Small intestine (tissue), 7 donors: ENCODE results near the gene PDILT. TPM values are rescaled to one million over a fixed set of nuclear protein-coding genes. Genes with fewer than 3 reads are reported as not detected.
"Not testable (repeated sequence)": the region's sequence is repeated elsewhere in the genome, so short reads cannot be mapped to it uniquely, and the experiment has no call there.

Source experiments
- DNase-seq, 2 donors: peaks; one replicate each; pipeline versions ENCODE4 v3.0.0 to v3.0.0-alpha.2; 2013
- FAIRE-seq: peaks from 2 replicates; lab custom pipeline; 2012; peaks lifted over from hg19 to GRCh38; lab: Jason Lieb, UNC
- H3K27ac ChIP-seq, 3 donors: one replicate each; pipeline ENCODE4 v1.5.1; 2013; ENCODE audit warnings: low read length in 2 of 3, mild to moderate bottlenecking in 2 of 3, control low read depth in 1 of 3, inconsistent platforms in 1 of 3, low read depth in 1 of 3, moderate library complexity in 1 of 3
- H3K27me3 ChIP-seq, 3 donors: one replicate each; pipeline ENCODE4 v1.6.1; 2013; ENCODE audit warnings: low read length in 3 of 3, inconsistent platforms in 1 of 3; ENCODE audit not compliant: control insufficient read depth in 3 of 3, insufficient read depth in 3 of 3
- H3K36me3 ChIP-seq, 3 donors: one replicate each; pipeline ENCODE4 v1.6.1; 2013; ENCODE audit warnings: low read length in 3 of 3, inconsistent platforms in 1 of 3, low read depth in 1 of 3, mild to moderate bottlenecking in 1 of 3, moderate library complexity in 1 of 3; ENCODE audit not compliant: control insufficient read depth in 3 of 3, insufficient read depth in 2 of 3
- H3K4me1 ChIP-seq, 3 donors: one replicate each; pipeline ENCODE4 v1.6.1; 2013; ENCODE audit warnings: low read length in 2 of 3, inconsistent platforms in 1 of 3, low read depth in 1 of 3, mild to moderate bottlenecking in 1 of 3, moderate library complexity in 1 of 3; ENCODE audit not compliant: control insufficient read depth in 3 of 3, insufficient read depth in 2 of 3
- H3K4me3 ChIP-seq, 3 donors: one replicate each; pipeline ENCODE4 v1.5.1; 2013; ENCODE audit warnings: low read length in 3 of 3, control low read depth in 1 of 3, inconsistent platforms in 1 of 3, low read depth in 1 of 3, mild to moderate bottlenecking in 1 of 3, moderate library complexity in 1 of 3
- H3K9me3 ChIP-seq, 2 donors: one replicate each; pipeline ENCODE4 v1.6.1; 2013; ENCODE audit warnings: low read depth in 1 of 2, low read length in 1 of 2; ENCODE audit not compliant: control insufficient read depth in 2 of 2, insufficient read depth in 1 of 2
- WGBS, 3 donors: extraction: QIAGEN DNeasy Blood & Tissue Kit; methylation state at CpG; one replicate each; pipeline ENCODE4 v1.1.7; 2013; 5-methylcytosine and 5-hydroxymethylcytosine counted together
- polyA plus RNA-seq, 4 donors: library from polyadenylated mRNA; stranded (reverse) in 3 of 4; unstranded in 1 of 4; fragments of 200-250 nt in 3 of 4; fragments of 120-200 nt in 1 of 4; gene quantifications; one replicate each; pipeline versions ENCODE4 v1.2.1 to v1.2.3, GENCODE V29; 2013
- donor health status: healthy with polysubstance abuse.
- donor health status: control.
- donor health status: control.
- donor health status: Bipolar disorder and iron deficiency.
- donor health status: healthy.

The PDILT gene
- polyA plus RNA-seq, 4 donors = 0.19 TPM; not detected in 3

DNA sequence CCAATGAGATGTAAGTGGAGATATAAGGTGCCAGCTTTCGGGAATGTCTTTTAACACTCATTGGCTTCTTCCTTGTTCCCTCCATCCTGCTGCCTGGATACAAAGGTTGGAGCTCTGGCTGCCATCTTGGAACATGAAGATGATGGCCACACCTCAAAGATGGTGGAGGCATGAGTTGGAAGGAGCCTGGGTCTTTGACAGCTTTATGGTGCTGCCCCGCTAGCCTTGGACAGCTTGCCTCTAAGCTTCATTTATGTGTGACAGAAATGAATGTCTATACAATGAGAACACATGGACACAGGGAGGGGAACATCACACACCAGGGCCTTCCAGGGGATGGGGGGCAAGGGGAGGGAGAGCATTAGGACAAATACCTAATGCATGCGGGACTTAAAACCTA, 90.8 kb downstream of the PDILT start:
- Histone ChIP-seq H3K27me3 (no peaks in the 10 kb centered on the region), H3K4me1 (no peaks in the 10 kb centered on the region), H3K36me3 (no peaks in the 10 kb centered on the region), H3K4me3 (no peak overlapping the region), H3K27ac (no peak overlapping the region), H3K9me3 (no peaks in the 10 kb centered on the region)
- 93 to 94% (median 93%) methylated on average over 3 of the region's 3 CpGs for WGBS, 3 donors
- no peak for FAIRE-seq
- DNase-seq = no peak

DNA sequence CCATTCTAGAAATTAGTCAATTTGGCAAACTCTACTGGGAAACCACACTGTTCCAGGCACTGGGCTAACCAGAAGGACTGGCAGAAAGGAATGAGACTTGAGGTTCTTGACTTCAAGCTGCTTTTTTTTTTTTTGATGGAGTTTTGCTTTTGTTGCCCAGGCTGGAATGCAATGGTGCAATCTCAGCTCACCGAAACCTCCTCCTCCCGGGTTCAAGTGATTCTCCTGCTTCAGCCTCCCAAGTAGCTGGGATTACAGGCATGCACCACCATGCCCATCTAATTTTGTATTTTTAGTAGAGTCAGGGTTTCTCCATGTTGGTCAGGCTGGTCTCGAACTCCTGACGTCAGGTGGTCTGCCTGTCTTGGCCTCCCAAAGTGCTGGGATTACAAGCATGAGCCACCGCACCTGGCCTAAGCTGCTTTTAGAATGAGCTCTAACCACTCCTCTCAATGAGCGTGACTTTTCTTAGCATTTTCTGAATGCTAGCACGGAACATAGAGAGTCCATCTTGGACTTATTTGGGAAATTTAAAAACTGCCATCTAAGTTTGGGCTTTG, 91.9 kb downstream of the PDILT start:
- not testable (repeated sequence) for FAIRE-seq, H3K9me3 ChIP-seq, DNase-seq, H3K4me1 ChIP-seq, H3K36me3 ChIP-seq, H3K4me3 ChIP-seq, H3K27me3 ChIP-seq, H3K27ac ChIP-seq
- 88 to 96% (median 92%) methylated on average over 7 of the region's 7 CpGs for WGBS, 3 donors

DNA sequence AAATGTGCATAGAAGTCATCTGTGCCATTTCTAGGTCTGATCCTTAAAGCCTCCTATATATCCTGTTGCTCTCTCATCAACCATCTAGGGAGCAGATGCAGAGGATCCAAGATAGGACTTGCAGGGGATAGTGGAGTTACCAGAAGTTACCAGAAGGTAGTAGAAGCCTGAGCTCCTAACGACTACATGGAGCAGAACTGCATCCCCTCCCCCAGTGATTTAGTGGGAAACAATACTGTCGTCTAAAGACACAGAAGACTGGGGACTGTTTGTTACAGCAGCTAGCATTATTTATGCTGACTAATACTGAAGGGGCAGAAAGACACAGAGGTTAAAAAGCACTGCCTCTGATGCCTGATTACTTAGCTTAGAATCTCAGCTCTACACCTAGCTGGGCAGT, 93.0 kb downstream of the PDILT start:
- DNase-seq (no peak), FAIRE-seq (no peak)
- 73 to 82% (median 81%) methylated on average over 2 of the region's 2 CpGs for WGBS, 3 donors
- Histone ChIP-seq H3K4me1 (no peaks in the 10 kb centered on the region), H3K27ac (no peak overlapping the region), H3K9me3 (no peaks in the 10 kb centered on the region), H3K27me3 (no peaks in the 10 kb centered on the region), H3K4me3 (no peak overlapping the region), H3K36me3 (no peaks in the 10 kb centered on the region)

DNA sequence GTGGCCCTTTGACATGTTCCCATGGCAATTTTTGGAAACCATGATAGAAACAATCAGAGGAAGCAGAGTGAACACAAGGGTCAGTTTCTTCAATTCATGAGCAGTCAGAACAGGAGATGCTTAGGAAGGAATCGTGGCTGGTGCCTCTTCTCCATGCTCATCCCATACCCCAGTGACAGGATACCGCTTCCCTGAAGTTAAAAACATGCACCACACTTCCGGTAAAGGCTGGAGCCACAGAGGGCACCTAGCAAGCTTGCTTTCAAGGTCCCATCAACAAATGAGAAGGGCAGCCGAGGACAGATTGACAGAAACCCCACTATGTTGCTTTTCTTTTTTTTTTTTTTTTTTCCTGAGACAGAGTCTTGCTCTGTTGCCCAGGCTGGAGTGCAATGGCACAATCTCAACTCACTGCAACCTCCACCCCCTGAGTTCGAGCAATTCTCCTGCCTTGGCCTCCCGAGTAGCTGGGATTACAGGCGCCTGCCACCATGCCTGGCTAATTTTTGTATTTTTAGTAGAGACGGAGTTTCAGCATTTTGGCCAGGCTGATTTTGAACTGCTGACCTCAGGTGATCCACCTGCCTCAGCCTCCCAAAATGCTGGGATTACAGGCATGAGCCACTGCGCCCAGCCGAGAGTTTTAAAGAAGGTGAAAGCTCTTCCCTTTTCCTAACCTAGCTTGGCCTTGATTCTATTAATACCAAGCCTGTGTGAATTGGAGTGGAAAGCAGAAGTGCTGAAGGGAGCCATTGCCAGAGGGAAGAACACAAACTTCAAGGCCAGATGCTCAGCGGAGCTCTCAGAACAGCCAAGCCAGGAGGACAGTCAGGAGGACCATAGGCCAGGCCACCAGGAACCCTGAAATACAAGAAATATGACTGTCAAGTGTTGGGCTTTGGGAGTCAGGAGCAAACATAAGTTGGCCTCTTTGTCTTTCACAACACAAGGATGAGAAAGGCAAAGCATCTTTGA, 93.8 kb downstream of the PDILT start:
- 79 to 89% (median 80%) methylated on average over 11 of the region's 11 CpGs for WGBS, 3 donors
- H3K27ac ChIP-seq = no peak overlapping the region
- H3K27me3 ChIP-seq = no peaks in the 10 kb centered on the region
- H3K9me3 ChIP-seq = no peaks in the 10 kb centered on the region
- FAIRE-seq = no peak
- no peak overlapping the region for H3K4me3 ChIP-seq
- no peak for DNase-seq
- H3K4me1 ChIP-seq = no peaks in the 10 kb centered on the region
- H3K36me3 ChIP-seq = no peaks in the 10 kb centered on the region

DNA sequence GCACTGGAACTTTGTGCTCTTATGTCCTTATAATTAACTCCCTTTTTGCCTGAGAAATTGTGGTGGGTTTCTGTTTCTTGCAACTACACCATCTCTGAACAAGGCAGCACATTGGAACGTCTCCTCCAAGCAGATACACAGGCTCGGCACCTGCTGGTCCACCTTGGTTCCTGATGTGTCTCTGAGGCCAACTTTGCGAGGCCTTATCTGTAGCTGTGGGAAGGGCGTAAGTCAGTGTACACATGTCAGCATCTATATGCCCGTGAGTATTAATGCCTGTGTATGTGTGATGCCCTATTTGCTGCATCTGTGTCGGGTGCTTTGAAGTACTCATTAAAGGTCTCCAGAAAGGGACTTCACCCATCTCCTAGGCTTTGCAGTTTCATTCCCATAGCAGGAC, 94.8 kb downstream of the PDILT start:
- no peak for DNase-seq
- Histone ChIP-seq H3K36me3 (no peaks in the 10 kb centered on the region), H3K4me1 (no peaks in the 10 kb centered on the region), H3K4me3 (no peak overlapping the region), H3K27me3 (no peaks in the 10 kb centered on the region), H3K27ac (no peak overlapping the region), H3K9me3 (no peaks in the 10 kb centered on the region)
- FAIRE-seq = no peak
- 79 to 81% (median 80%) methylated on average over 6 of the region's 6 CpGs for WGBS, 3 donors

Other genes with a start within 250 kb of the PDILT start
- gene GP2, start 77.2 kb downstream of the PDILT start, polyA plus RNA-seq = 10 to 100 TPM in 3 of 4 donors, 1 to 10 TPM in 1; 8.4 to 34.4 (median 14.4) TPM
- gene UMOD, start 52.0 kb downstream of the PDILT start, polyA plus RNA-seq = under 1 TPM in 2 of 4 donors, not detected in 2; 0.03 TPM
- gene ACSM5, start 4.8 kb upstream of the PDILT start, polyA plus RNA-seq = under 1 TPM in 3 of 4 donors, not detected in 1; 0.16 to 0.97 (median 0.81) TPM
- gene ACSM2A, start 46.8 kb upstream of the PDILT start, polyA plus RNA-seq = under 1 TPM in 2 of 4 donors, not detected in 2; 0.07 TPM
- gene ACSM2B, start 171.6 kb upstream of the PDILT start, polyA plus RNA-seq = under 1 TPM in 2 of 4 donors, not detected in 2; 0.18 to 0.50 TPM